Mesenteric fat pad (tissue), 1 donor: ENCODE measurements around the gene ZNF594. TPM values are rescaled to one million over a fixed set of nuclear protein-coding genes. Genes with fewer than 3 reads are reported as not detected.
A peak's percentile ranks its signal among the peaks of the same experiment; 100 is the strongest.
"Not testable (repeated sequence)": the region's sequence is repeated elsewhere in the genome, so short reads cannot be mapped to it uniquely, and the experiment has no call there.

ENCODE experiments used
- DNase-seq: peaks from one replicate; pipeline ENCODE4 v3.0.0-alpha.2; 2020; ENCODE audit warnings: low spot score
- total RNA-seq: library from RNA; stranded (reverse); fragmentation: NEBNext Ultra II Directional; extraction: Animal tissue kit (Norgen Biotek cat#: 25700); gene quantifications from one replicate; pipeline ENCODE4 v1.2.1, GENCODE V29; 2021
- donor health status: DM: yes; HTN: yes; CAD: no.

Gene ZNF594
- total RNA-seq, 1 donor from 2014 or later = 2.8 TPM

- not testable (repeated sequence) for DNase-seq
These were observed 54.0 kb downstream of the ZNF594 start for GRCh38 chr17:5137511-5138197.

- DNase-seq = not testable (repeated sequence)
These were observed 54.9 kb downstream of the ZNF594 start for GRCh38 chr17:5136580-5137412.

- peak; percentile 55 for DNase-seq
These were observed 55.7 kb downstream of the ZNF594 start for GRCh38 chr17:5135726-5136579.

- DNase-seq = peak; percentile 60
These were observed 56.4 kb downstream of the ZNF594 start for GRCh38 chr17:5135131-5135712.

- DNase-seq = peak; percentile 51
These were observed 57.1 kb downstream of the ZNF594 start for GRCh38 chr17:5134571-5134970.

GRCh38 chr17:5133961-5134360 lies 57.7 kb downstream of the ZNF594 start:
- peak; percentile 45 for DNase-seq

GRCh38 chr17:5133311-5133710 lies 58.4 kb downstream of the ZNF594 start:
- peak; percentile 60 for DNase-seq

- peak; percentile 57 for DNase-seq
These were observed 59.0 kb downstream of the ZNF594 start for GRCh38 chr17:5132503-5133225.

- not testable (repeated sequence) for DNase-seq
These were observed 59.7 kb downstream of the ZNF594 start for GRCh38 chr17:5131799-5132502.

- DNase-seq = no peak
These were observed 60.4 kb downstream of the ZNF594 start for GRCh38 chr17:5131146-5131715.

GRCh38 chr17:5130687-5131086 lies 61.0 kb downstream of the ZNF594 start:
- DNase-seq = not testable (repeated sequence)

- DNase-seq = not testable (repeated sequence)
These were observed 61.4 kb downstream of the ZNF594 start for GRCh38 chr17:5130261-5130660.

- not testable (repeated sequence) for DNase-seq
These were observed 61.9 kb downstream of the ZNF594 start for GRCh38 chr17:5129770-5130169.

Other genes starting within 250 kb of the ZNF594 start
- gene PFN1, start 243.3 kb downstream of the ZNF594 start, total RNA-seq = 575 TPM
- gene ENO3, start 240.7 kb downstream of the ZNF594 start, total RNA-seq = 4.0 TPM
- gene SPAG7, start 224.1 kb downstream of the ZNF594 start, total RNA-seq = 55.5 TPM
- gene CAMTA2, start 204.2 kb downstream of the ZNF594 start, total RNA-seq = 53.8 TPM
- gene INCA1, start 194.3 kb downstream of the ZNF594 start, total RNA-seq = 0.71 TPM
- 213 TPM for gene KIF1C, start 193.9 kb downstream of the ZNF594 start, total RNA-seq
- 0.22 TPM for gene SLC52A1, start 156.4 kb downstream of the ZNF594 start, total RNA-seq
- gene ZFP3, start 113.4 kb downstream of the ZNF594 start, total RNA-seq = 4.2 TPM
- 4.6 TPM for gene ZNF232, start 80.0 kb downstream of the ZNF594 start, total RNA-seq
- 0.26 TPM for gene USP6, start 75.8 kb downstream of the ZNF594 start, total RNA-seq
- 7.6 TPM for gene SCIMP, start 43.0 kb upstream of the ZNF594 start, total RNA-seq
- gene RABEP1, start 90.4 kb upstream of the ZNF594 start, total RNA-seq = 65.7 TPM
- 59.5 TPM for gene NUP88, start 227.8 kb upstream of the ZNF594 start, total RNA-seq
- gene RPAIN, start 228.3 kb upstream of the ZNF594 start, total RNA-seq = 32.1 TPM
- 110 TPM for gene C1QBP, start 247.3 kb upstream of the ZNF594 start, total RNA-seq